SK-N-SH treated with all-trans-retinoic acid at 6 μM for 48 hours (cell line): ENCODE data around the gene CDON.
A peak's percentile ranks its signal among the peaks of the same experiment; 100 is the strongest.
"Not testable (repeated sequence)": the region's sequence is repeated elsewhere in the genome, so short reads cannot be mapped to it uniquely, and the experiment has no call there.

Experiments used
- ATAC-seq: fragments of 200-7000 bp; cut with Tn5 transposase; 3 replicates; pipeline ENCODE4 v1.9.1; 2020; ENCODE audit warnings: mild to moderate bottlenecking, moderate library complexity
- ARNTL ChIP-seq: fragments of 450-650 bp; formaldehyde crosslinking; IDR thresholded peaks from 2 replicates; pipeline ENCODE4 v1.5.0; 2020; ENCODE audit warnings: low read depth, mild to moderate bottlenecking, moderate library complexity, borderline replicate concordance
- BACH2 ChIP-seq: fragments of 250-450 bp; sonication (Bioruptor Pico); IDR thresholded peaks from 2 replicates; pipeline ENCODE4 v1.9.0; 2021; ENCODE audit warnings: mild to moderate bottlenecking, borderline replicate concordance
- CREB5 ChIP-seq: fragments of 250-450 bp; sonication (Bioruptor Pico); IDR thresholded peaks from 2 replicates; pipeline ENCODE4 v1.5.1; 2020; ENCODE audit warnings: low read depth, mild to moderate bottlenecking, moderate library complexity
- CSDC2 ChIP-seq: fragments of 250-450 bp; sonication (Bioruptor Pico); IDR thresholded peaks from 2 replicates; pipeline ENCODE4 v1.5.0; 2020; ENCODE audit warnings: mild to moderate bottlenecking, moderate library complexity
- ESRRG ChIP-seq: fragments of 250-450 bp; sonication (Bioruptor Pico); IDR thresholded peaks from 2 replicates; pipeline ENCODE4 v1.6.1; 2021; ENCODE audit warnings: mild to moderate bottlenecking
- GLIS3 ChIP-seq: fragments of 250-450 bp; sonication (Bioruptor Pico); IDR thresholded peaks from 2 replicates; pipeline ENCODE4 v1.5.0; 2020; ENCODE audit warnings: mild to moderate bottlenecking, moderate library complexity
- ISL1 ChIP-seq: fragments of 250-450 bp; sonication (Bioruptor Pico); IDR thresholded peaks from 2 replicates; pipeline ENCODE4 v2.1.2; 2022; ENCODE audit warnings: mild to moderate bottlenecking, moderate library complexity
- OSR1 ChIP-seq: fragments of 250-450 bp; sonication (Bioruptor Pico); IDR thresholded peaks from 2 replicates; pipeline ENCODE4 v1.8.0; 2022; ENCODE audit warnings: moderate library complexity, mild to moderate bottlenecking, inconsistent platforms
- PATZ1 ChIP-seq: fragments of 250-450 bp; sonication (Bioruptor Pico); IDR thresholded peaks from 2 replicates; pipeline ENCODE4 v1.8.0; 2020; ENCODE audit warnings: mild to moderate bottlenecking, moderate library complexity, borderline replicate concordance
- POU6F1 ChIP-seq: fragments of 250-450 bp; sonication (Bioruptor Pico); IDR thresholded peaks from 2 replicates; pipeline ENCODE4 v1.8.0; 2021; ENCODE audit warnings: low read depth, mild to moderate bottlenecking, moderate library complexity, borderline replicate concordance
- PPARA ChIP-seq: fragments of 250-450 bp; sonication (Bioruptor Pico); IDR thresholded peaks from 2 replicates; pipeline ENCODE4 v1.5.0; 2020; ENCODE audit warnings: mild to moderate bottlenecking, borderline replicate concordance
- SNAI2 ChIP-seq: fragments of 250-450 bp; sonication (Bioruptor Pico); IDR thresholded peaks from 2 replicates; pipeline ENCODE4 v1.5.0; 2020; ENCODE audit warnings: mild to moderate bottlenecking, moderate library complexity
- TCF4 ChIP-seq: fragments of 250-450 bp; sonication (Bioruptor Pico); IDR thresholded peaks from 2 replicates; pipeline ENCODE4 v1.8.0; 2021; ENCODE audit warnings: mild to moderate bottlenecking, moderate library complexity, borderline replicate concordance
- TOX ChIP-seq: fragments of 250-450 bp; sonication (Bioruptor Pico); IDR thresholded peaks from 2 replicates; pipeline ENCODE4 v1.8.0; 2021; ENCODE audit warnings: mild to moderate bottlenecking, moderate library complexity, borderline replicate concordance
- TSHZ2 ChIP-seq: fragments of 250-450 bp; sonication (Bioruptor Pico); IDR thresholded peaks from 2 replicates; pipeline ENCODE4 v1.5.0; 2020; ENCODE audit warnings: mild to moderate bottlenecking, moderate library complexity
- ZNF565 ChIP-seq: fragments of 450-650 bp; formaldehyde crosslinking; conservative IDR thresholded peaks from 2 replicates; pipeline ENCODE4 v1.5.0; 2020; ENCODE audit warnings: low read depth, mild to moderate bottlenecking, moderate library complexity
- ZNF8 ChIP-seq: fragments of 450-650 bp; formaldehyde crosslinking; IDR thresholded peaks from 2 replicates; pipeline ENCODE4 v1.5.0; 2020; ENCODE audit warnings: mild to moderate bottlenecking, moderate library complexity

The CDON gene

GRCh38 chr11:125918140-125918840 lies 144.4 kb downstream of the CDON start:
- TF ChIP-seq TCF4 (CRISPR knock-in tag), result peak; percentile 85
- no peak for TF ChIP-seq BACH2 (CRISPR knock-in tag)
- no peak for TF ChIP-seq PATZ1 (CRISPR knock-in tag)
- TF ChIP-seq OSR1 (CRISPR knock-in tag), result no peak
- no peak; the same call in 2 of the 3 replicates for ATAC-seq

- no peak for ATAC-seq
- TF ChIP-seq ESRRG (CRISPR knock-in tag), result no peak
- no peak for TF ChIP-seq CREB5 (CRISPR knock-in tag)
- TF ChIP-seq ARNTL, result no peak
Observed at GRCh38 chr11:125916683-125917347, 145.9 kb downstream of the CDON start.

- not testable (repeated sequence) for ATAC-seq
Observed at GRCh38 chr11:125914601-125915000, 148.1 kb downstream of the CDON start.

- ATAC-seq, result no peak
- TF ChIP-seq PPARA (CRISPR knock-in tag) (no peak), ESRRG (CRISPR knock-in tag) (no peak), POU6F1 (CRISPR knock-in tag) (no peak), GLIS3 (CRISPR knock-in tag) (no peak), SNAI2 (no peak), PATZ1 (CRISPR knock-in tag) (no peak), ISL1 (CRISPR knock-in tag) (no peak), BACH2 (CRISPR knock-in tag) (no peak), TSHZ2 (CRISPR knock-in tag) (no peak), ZNF565 (CRISPR knock-in tag) (no peak), ARNTL (no peak), CSDC2 (CRISPR knock-in tag) (no peak), ZNF8 (CRISPR knock-in tag) (no peak), TOX (no peak)
Observed at GRCh38 chr11:125910226-125910849, 152.3 kb downstream of the CDON start.
